SK-N-SH treated with all-trans-retinoic acid at 6 μM for 48 hours (cell line): ENCODE measurements around the gene SUGCT.

Experiments
- ATAC-seq: fragments of 200-7000 bp; cut with Tn5 transposase; 3 replicates; pipeline ENCODE4 v1.9.1; 2020; ENCODE audit warnings: mild to moderate bottlenecking, moderate library complexity
- ARNTL ChIP-seq: fragments of 450-650 bp; formaldehyde crosslinking; IDR thresholded peaks from 2 replicates; pipeline ENCODE4 v1.5.0; 2020; ENCODE audit warnings: low read depth, mild to moderate bottlenecking, moderate library complexity, borderline replicate concordance
- BACH2 ChIP-seq: fragments of 250-450 bp; sonication (Bioruptor Pico); IDR thresholded peaks from 2 replicates; pipeline ENCODE4 v1.9.0; 2021; ENCODE audit warnings: mild to moderate bottlenecking, borderline replicate concordance
- CSDC2 ChIP-seq: fragments of 250-450 bp; sonication (Bioruptor Pico); IDR thresholded peaks from 2 replicates; pipeline ENCODE4 v1.5.0; 2020; ENCODE audit warnings: mild to moderate bottlenecking, moderate library complexity
- ESRRG ChIP-seq: fragments of 250-450 bp; sonication (Bioruptor Pico); IDR thresholded peaks from 2 replicates; pipeline ENCODE4 v1.6.1; 2021; ENCODE audit warnings: mild to moderate bottlenecking
- GLIS3 ChIP-seq: fragments of 250-450 bp; sonication (Bioruptor Pico); IDR thresholded peaks from 2 replicates; pipeline ENCODE4 v1.5.0; 2020; ENCODE audit warnings: mild to moderate bottlenecking, moderate library complexity
- ISL1 ChIP-seq: fragments of 250-450 bp; sonication (Bioruptor Pico); IDR thresholded peaks from 2 replicates; pipeline ENCODE4 v2.1.2; 2022; ENCODE audit warnings: mild to moderate bottlenecking, moderate library complexity
- OSR1 ChIP-seq: fragments of 250-450 bp; sonication (Bioruptor Pico); IDR thresholded peaks from 2 replicates; pipeline ENCODE4 v1.8.0; 2022; ENCODE audit warnings: moderate library complexity, mild to moderate bottlenecking, inconsistent platforms
- PPARA ChIP-seq: fragments of 250-450 bp; sonication (Bioruptor Pico); IDR thresholded peaks from 2 replicates; pipeline ENCODE4 v1.5.0; 2020; ENCODE audit warnings: mild to moderate bottlenecking, borderline replicate concordance
- RARB ChIP-seq: fragments of 250-450 bp; sonication (Bioruptor Pico); IDR thresholded peaks from 2 replicates; pipeline ENCODE4 v1.8.0; 2021; ENCODE audit warnings: mild to moderate bottlenecking, moderate library complexity
- SNAI2 ChIP-seq: fragments of 250-450 bp; sonication (Bioruptor Pico); IDR thresholded peaks from 2 replicates; pipeline ENCODE4 v1.5.0; 2020; ENCODE audit warnings: mild to moderate bottlenecking, moderate library complexity
- TCF4 ChIP-seq: fragments of 250-450 bp; sonication (Bioruptor Pico); IDR thresholded peaks from 2 replicates; pipeline ENCODE4 v1.8.0; 2021; ENCODE audit warnings: mild to moderate bottlenecking, moderate library complexity, borderline replicate concordance
- TOX ChIP-seq: fragments of 250-450 bp; sonication (Bioruptor Pico); IDR thresholded peaks from 2 replicates; pipeline ENCODE4 v1.8.0; 2021; ENCODE audit warnings: mild to moderate bottlenecking, moderate library complexity, borderline replicate concordance
- ZFP3 ChIP-seq: fragments of 250-450 bp; sonication (Bioruptor Pico); IDR thresholded peaks from 2 replicates; pipeline ENCODE4 v1.5.0; 2020; ENCODE audit warnings: mild to moderate bottlenecking, moderate library complexity
- ZFP30 ChIP-seq: fragments of 450-650 bp; formaldehyde crosslinking; IDR thresholded peaks from 2 replicates; pipeline ENCODE4 v1.5.0; 2022; ENCODE audit warnings: mild to moderate bottlenecking, moderate library complexity
- ZNF565 ChIP-seq: fragments of 450-650 bp; formaldehyde crosslinking; conservative IDR thresholded peaks from 2 replicates; pipeline ENCODE4 v1.5.0; 2020; ENCODE audit warnings: low read depth, mild to moderate bottlenecking, moderate library complexity
- TF ChIP-seq, protein P1 (sequence below): fragments of 250-450 bp; sonication (Bioruptor Pico); IDR thresholded peaks from 2 replicates; pipeline ENCODE4 v1.8.0; 2021; ENCODE audit warnings: low read depth, mild to moderate bottlenecking, moderate library complexity, borderline replicate concordance
- TF ChIP-seq, protein P2 (sequence below): fragments of 250-450 bp; sonication (Bioruptor Pico); IDR thresholded peaks from 2 replicates; pipeline ENCODE4 v1.5.0; 2020; ENCODE audit warnings: mild to moderate bottlenecking, moderate library complexity
- TF ChIP-seq, protein P3 (sequence below): fragments of 250-450 bp; sonication (Bioruptor Pico); IDR thresholded peaks from 2 replicates; pipeline ENCODE4 v1.8.0; 2020; ENCODE audit warnings: mild to moderate bottlenecking, moderate library complexity, borderline replicate concordance
- TF ChIP-seq, protein P4 (sequence below): fragments of 250-450 bp; sonication (Bioruptor Pico); IDR thresholded peaks from 2 replicates; pipeline ENCODE4 v1.5.1; 2021; ENCODE audit warnings: mild to moderate bottlenecking, moderate library complexity
- TF ChIP-seq, protein P5 (sequence below): fragments of 250-450 bp; sonication (Bioruptor Pico); IDR thresholded peaks from 2 replicates; pipeline ENCODE4 v1.5.1; 2020; ENCODE audit warnings: low read depth, mild to moderate bottlenecking, moderate library complexity

Gene SUGCT

DNA sequence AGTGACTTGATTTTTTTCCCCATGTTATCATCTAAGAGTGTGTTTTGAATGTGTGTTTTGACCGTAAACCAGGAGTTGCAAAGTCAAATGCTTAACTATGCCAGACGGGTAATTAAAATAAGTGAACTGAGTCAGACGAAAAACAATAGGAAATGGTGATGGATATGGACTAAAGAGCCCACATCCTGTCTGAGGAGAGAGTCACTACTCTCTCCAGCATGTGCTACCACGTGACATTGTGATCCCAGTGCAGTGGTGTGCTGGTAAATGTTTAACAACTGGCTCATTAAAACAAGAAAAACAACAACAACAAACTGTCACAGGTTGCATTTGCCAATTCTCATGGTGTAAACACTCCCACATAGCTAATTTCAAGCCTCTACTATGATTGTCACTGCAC is 164.3 kb downstream of the SUGCT start:
- TF ChIP-seq ARNTL (CRISPR knock-in tag) (no peak), OSR1 (CRISPR knock-in tag) (no peak), PPARA (CRISPR knock-in tag) (no peak), CSDC2 (CRISPR knock-in tag) (no peak), SNAI2 (no peak), BACH2 (no peak), ZFP3 (CRISPR knock-in tag) (peak; percentile 67; the same call in 1 of the 2 replicates), GLIS3 (CRISPR knock-in tag) (no peak), TCF4 (CRISPR knock-in tag) (no peak), TOX (CRISPR knock-in tag) (0 out of 2 replicates have a peak, but pooled peaks have one; percentile 56), ZNF565 (no peak), ZFP30 (no peak), ISL1 (no peak), ESRRG (CRISPR knock-in tag) (no peak)
- TF ChIP-seq, protein P1, sequence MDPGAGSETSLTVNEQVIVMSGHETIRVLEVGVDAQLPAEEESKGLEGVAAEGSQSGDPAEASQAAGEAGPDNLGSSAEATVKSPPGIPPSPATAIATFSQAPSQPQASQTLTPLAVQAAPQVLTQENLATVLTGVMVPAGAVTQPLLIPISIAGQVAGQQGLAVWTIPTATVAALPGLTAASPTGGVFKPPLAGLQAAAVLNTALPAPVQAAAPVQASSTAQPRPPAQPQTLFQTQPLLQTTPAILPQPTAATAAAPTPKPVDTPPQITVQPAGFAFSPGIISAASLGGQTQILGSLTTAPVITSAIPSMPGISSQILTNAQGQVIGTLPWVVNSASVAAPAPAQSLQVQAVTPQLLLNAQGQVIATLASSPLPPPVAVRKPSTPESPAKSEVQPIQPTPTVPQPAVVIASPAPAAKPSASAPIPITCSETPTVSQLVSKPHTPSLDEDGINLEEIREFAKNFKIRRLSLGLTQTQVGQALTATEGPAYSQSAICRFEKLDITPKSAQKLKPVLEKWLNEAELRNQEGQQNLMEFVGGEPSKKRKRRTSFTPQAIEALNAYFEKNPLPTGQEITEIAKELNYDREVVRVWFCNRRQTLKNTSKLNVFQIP (CRISPR knock-in tag), result peak; percentile 22; the same call in 1 of the 2 replicates
- TF ChIP-seq, protein P2, sequence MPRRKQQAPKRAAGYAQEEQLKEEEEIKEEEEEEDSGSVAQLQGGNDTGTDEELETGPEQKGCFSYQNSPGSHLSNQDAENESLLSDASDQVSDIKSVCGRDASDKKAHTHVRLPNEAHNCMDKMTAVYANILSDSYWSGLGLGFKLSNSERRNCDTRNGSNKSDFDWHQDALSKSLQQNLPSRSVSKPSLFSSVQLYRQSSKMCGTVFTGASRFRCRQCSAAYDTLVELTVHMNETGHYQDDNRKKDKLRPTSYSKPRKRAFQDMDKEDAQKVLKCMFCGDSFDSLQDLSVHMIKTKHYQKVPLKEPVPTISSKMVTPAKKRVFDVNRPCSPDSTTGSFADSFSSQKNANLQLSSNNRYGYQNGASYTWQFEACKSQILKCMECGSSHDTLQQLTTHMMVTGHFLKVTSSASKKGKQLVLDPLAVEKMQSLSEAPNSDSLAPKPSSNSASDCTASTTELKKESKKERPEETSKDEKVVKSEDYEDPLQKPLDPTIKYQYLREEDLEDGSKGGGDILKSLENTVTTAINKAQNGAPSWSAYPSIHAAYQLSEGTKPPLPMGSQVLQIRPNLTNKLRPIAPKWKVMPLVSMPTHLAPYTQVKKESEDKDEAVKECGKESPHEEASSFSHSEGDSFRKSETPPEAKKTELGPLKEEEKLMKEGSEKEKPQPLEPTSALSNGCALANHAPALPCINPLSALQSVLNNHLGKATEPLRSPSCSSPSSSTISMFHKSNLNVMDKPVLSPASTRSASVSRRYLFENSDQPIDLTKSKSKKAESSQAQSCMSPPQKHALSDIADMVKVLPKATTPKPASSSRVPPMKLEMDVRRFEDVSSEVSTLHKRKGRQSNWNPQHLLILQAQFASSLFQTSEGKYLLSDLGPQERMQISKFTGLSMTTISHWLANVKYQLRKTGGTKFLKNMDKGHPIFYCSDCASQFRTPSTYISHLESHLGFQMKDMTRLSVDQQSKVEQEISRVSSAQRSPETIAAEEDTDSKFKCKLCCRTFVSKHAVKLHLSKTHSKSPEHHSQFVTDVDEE, result no peak
- TF ChIP-seq, protein P3, sequence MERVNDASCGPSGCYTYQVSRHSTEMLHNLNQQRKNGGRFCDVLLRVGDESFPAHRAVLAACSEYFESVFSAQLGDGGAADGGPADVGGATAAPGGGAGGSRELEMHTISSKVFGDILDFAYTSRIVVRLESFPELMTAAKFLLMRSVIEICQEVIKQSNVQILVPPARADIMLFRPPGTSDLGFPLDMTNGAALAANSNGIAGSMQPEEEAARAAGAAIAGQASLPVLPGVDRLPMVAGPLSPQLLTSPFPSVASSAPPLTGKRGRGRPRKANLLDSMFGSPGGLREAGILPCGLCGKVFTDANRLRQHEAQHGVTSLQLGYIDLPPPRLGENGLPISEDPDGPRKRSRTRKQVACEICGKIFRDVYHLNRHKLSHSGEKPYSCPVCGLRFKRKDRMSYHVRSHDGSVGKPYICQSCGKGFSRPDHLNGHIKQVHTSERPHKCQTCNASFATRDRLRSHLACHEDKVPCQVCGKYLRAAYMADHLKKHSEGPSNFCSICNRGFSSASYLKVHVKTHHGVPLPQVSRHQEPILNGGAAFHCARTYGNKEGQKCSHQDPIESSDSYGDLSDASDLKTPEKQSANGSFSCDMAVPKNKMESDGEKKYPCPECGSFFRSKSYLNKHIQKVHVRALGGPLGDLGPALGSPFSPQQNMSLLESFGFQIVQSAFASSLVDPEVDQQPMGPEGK, result 0 out of 2 replicates have a peak, but pooled peaks have one; percentile 5
- TF ChIP-seq, protein P4, sequence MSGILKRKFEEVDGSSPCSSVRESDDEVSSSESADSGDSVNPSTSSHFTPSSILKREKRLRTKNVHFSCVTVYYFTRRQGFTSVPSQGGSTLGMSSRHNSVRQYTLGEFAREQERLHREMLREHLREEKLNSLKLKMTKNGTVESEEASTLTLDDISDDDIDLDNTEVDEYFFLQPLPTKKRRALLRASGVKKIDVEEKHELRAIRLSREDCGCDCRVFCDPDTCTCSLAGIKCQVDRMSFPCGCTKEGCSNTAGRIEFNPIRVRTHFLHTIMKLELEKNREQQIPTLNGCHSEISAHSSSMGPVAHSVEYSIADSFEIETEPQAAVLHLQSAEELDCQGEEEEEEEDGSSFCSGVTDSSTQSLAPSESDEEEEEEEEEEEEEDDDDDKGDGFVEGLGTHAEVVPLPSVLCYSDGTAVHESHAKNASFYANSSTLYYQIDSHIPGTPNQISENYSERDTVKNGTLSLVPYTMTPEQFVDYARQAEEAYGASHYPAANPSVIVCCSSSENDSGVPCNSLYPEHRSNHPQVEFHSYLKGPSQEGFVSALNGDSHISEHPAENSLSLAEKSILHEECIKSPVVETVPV, result no peak
- TF ChIP-seq, all 23 proteins: peak for 4
- peak; percentile 63 for ATAC-seq

DNA sequence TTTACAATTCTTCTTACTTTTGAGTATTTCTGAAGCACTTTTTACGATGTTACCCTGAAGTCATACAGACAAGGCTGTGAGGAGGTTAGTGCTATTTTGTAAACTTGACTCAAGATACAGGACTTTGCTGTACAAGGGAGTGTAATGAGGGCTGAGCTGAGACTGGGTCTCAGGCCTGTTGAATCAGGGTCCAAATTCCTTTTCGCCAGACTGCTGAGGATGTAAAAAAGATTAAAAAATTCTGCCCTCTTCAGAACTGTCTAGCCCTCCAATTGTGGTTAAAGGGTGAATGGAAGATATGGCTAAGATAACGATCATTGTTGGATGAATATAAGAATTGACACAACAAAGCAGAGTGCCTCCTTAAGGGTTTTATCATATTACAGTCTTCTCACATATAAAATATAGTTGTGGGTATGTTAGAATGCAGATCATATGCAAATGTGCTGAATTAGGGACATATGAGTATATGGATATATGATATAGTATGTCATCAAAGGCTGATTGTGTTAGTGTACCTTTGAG is 165.4 kb downstream of the SUGCT start:
- ATAC-seq, result peak; percentile 37
- TF ChIP-seq RARB, result no peak
- no peak for TF ChIP-seq ISL1
- no peak for TF ChIP-seq PPARA (CRISPR knock-in tag)
- TF ChIP-seq, protein P2, result no peak
- no peak for TF ChIP-seq OSR1 (CRISPR knock-in tag)
- TF ChIP-seq ZFP30, result no peak
- TF ChIP-seq, protein P5, sequence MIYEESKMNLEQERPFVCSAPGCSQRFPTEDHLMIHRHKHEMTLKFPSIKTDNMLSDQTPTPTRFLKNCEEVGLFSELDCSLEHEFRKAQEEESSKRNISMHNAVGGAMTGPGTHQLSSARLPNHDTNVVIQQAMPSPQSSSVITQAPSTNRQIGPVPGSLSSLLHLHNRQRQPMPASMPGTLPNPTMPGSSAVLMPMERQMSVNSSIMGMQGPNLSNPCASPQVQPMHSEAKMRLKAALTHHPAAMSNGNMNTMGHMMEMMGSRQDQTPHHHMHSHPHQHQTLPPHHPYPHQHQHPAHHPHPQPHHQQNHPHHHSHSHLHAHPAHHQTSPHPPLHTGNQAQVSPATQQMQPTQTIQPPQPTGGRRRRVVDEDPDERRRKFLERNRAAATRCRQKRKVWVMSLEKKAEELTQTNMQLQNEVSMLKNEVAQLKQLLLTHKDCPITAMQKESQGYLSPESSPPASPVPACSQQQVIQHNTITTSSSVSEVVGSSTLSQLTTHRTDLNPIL (CRISPR knock-in tag), result no peak
- no peak for TF ChIP-seq BACH2
- no peak for TF ChIP-seq TOX (CRISPR knock-in tag)
- no peak for TF ChIP-seq CSDC2 (CRISPR knock-in tag)
